RWPE2 (cell line): Measurements from ENCODE around the gene ITPR3.

Experiments
- ATAC-seq: fragments of 200-7000 bp; cut with Tn5 transposase; 3 replicates; pipeline ENCODE4 v1.9.1; 2021; ENCODE audit warnings: low read depth
- DNase-seq: peaks from one replicate; pipeline ENCODE4 v3.0.0-alpha.2; 2020; ENCODE audit warnings: low spot score
- H3K27ac ChIP-seq: fragments of 450-650 bp; 2 replicates; pipeline ENCODE4 v1.5.1; 2017; ENCODE audit warnings: mild to moderate bottlenecking; ENCODE audit not compliant: poor library complexity, severe bottlenecking
- H3K27me3 ChIP-seq: fragments of 250-450 bp; sonication (Bioruptor Pico); 2 replicates; pipeline ENCODE4 v1.5.1; 2021; ENCODE audit warnings: mild to moderate bottlenecking, moderate library complexity; ENCODE audit not compliant: insufficient read depth, poor library complexity, severe bottlenecking
- H3K36me3 ChIP-seq: fragments of 250-450 bp; sonication (Bioruptor Pico); 2 replicates; pipeline ENCODE4 v1.5.1; 2020; ENCODE audit warnings: low read depth, mild to moderate bottlenecking, moderate library complexity
- H3K4me1 ChIP-seq: fragments of 250-450 bp; sonication (Bioruptor Pico); 2 replicates; pipeline ENCODE4 v1.5.1; 2021; ENCODE audit warnings: mild to moderate bottlenecking, moderate library complexity; ENCODE audit not compliant: insufficient read depth, poor library complexity, severe bottlenecking
- H3K4me3 ChIP-seq: fragments of 250-450 bp; sonication (Bioruptor Pico); 2 replicates; pipeline ENCODE4 v1.5.1; 2021; ENCODE audit warnings: mild to moderate bottlenecking, moderate library complexity; ENCODE audit not compliant: severe bottlenecking
- H3K9me3 ChIP-seq: fragments of 250-450 bp; sonication (Bioruptor Pico); 2 replicates; pipeline ENCODE4 v1.5.1; 2021; ENCODE audit warnings: mild to moderate bottlenecking, moderate library complexity; ENCODE audit not compliant: severe bottlenecking
- TF ChIP-seq, protein P1 (sequence below): fragments of 450-650 bp; IDR thresholded peaks from one replicate; pipeline ENCODE4 v1.5.1; 2017; ENCODE audit warnings: mild to moderate bottlenecking, moderate library complexity; ENCODE audit not compliant: poor library complexity, severe bottlenecking

ITPR3 gene

DNA sequence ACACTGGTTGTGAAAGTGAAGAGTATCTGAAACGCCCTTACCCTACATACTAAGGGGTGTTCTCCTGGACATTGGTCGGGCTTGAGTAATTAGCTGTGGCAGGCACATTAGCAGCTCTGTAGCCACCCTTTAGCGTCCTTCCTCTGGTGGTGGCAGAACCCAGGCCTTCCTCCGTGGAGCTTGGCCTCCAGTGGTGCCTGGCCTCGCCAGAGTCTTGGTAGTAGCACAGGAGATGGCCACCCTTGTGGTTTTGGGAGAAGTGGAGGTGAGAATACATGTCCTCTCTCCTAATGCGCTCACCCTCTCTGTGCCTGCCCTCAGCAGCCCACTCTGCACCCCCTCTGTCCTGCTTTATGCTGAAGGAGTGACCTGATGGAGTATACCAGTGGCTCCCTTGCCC is 107.9 kb downstream of the ITPR3 start:
- no peaks in the 10 kb centered on the region for H3K4me1 ChIP-seq
- H3K27ac ChIP-seq: no peak overlapping the region
- no peaks in the 10 kb centered on the region for H3K27me3 ChIP-seq
- H3K36me3 ChIP-seq: no peaks in the 10 kb centered on the region
- no peak overlapping the region for H3K4me3 ChIP-seq
- TF ChIP-seq, protein P1, sequence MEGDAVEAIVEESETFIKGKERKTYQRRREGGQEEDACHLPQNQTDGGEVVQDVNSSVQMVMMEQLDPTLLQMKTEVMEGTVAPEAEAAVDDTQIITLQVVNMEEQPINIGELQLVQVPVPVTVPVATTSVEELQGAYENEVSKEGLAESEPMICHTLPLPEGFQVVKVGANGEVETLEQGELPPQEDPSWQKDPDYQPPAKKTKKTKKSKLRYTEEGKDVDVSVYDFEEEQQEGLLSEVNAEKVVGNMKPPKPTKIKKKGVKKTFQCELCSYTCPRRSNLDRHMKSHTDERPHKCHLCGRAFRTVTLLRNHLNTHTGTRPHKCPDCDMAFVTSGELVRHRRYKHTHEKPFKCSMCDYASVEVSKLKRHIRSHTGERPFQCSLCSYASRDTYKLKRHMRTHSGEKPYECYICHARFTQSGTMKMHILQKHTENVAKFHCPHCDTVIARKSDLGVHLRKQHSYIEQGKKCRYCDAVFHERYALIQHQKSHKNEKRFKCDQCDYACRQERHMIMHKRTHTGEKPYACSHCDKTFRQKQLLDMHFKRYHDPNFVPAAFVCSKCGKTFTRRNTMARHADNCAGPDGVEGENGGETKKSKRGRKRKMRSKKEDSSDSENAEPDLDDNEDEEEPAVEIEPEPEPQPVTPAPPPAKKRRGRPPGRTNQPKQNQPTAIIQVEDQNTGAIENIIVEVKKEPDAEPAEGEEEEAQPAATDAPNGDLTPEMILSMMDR: no peak
- no peak for ATAC-seq
- H3K9me3 ChIP-seq: no peaks in the 10 kb centered on the region
- DNase-seq: no peak

DNA sequence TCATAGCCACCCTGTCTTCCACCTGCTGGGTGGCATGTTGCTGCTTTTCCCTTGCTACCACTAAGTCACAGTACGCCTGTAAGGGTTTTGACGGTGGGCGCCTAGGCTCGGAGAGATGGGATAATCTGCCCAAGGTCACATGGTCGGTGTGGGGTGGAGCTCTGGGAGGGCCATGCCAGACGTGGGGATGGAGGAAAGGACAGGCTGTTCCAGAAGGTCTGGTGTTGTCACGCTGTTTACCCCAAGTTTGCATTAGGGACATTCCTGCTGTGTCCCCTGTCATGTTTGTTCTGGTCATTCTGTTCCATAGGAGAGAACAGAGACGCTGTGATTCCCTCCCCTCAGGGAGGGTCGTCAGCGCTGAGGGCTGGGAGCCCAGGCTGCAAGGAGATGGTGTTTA is 109.5 kb downstream of the ITPR3 start:
- TF ChIP-seq, protein P1: no peak
- Histone ChIP-seq H3K9me3 (no peaks in the 10 kb centered on the region), H3K27ac (no peak overlapping the region), H3K4me1 (no peaks in the 10 kb centered on the region), H3K27me3 (no peaks in the 10 kb centered on the region), H3K36me3 (no peaks in the 10 kb centered on the region), H3K4me3 (no peak overlapping the region)
- ATAC-seq: no peak
- DNase-seq: no peak

DNA sequence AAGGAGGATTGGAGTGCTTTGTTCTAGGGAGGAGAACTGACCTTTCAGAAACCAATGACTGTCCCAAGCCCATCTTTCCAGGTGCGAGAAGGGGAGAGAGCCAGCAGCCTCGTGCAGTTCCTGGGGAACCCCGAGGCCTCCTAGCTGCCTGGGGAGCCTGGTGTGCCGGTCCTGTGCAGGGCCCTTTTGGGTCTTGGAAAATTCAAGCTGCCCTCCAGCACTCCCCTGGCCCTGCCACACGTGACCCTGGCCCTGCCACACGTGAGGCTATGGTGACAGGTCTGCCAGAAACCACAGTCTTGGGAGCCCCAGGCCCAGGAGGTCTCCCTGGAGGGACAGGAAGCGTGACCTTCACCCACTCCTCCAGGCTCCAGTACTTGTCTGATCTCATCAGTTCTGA is 109.9 kb downstream of the ITPR3 start:
- H3K27me3 ChIP-seq: no peaks in the 10 kb centered on the region
- H3K4me1 ChIP-seq: no peaks in the 10 kb centered on the region
- no peak for ATAC-seq
- no peak overlapping the region for H3K4me3 ChIP-seq
- no peaks in the 10 kb centered on the region for H3K9me3 ChIP-seq
- H3K36me3 ChIP-seq: no peaks in the 10 kb centered on the region
- no peak overlapping the region for H3K27ac ChIP-seq
- DNase-seq: no peak
- TF ChIP-seq, protein P1: no peak

DNA sequence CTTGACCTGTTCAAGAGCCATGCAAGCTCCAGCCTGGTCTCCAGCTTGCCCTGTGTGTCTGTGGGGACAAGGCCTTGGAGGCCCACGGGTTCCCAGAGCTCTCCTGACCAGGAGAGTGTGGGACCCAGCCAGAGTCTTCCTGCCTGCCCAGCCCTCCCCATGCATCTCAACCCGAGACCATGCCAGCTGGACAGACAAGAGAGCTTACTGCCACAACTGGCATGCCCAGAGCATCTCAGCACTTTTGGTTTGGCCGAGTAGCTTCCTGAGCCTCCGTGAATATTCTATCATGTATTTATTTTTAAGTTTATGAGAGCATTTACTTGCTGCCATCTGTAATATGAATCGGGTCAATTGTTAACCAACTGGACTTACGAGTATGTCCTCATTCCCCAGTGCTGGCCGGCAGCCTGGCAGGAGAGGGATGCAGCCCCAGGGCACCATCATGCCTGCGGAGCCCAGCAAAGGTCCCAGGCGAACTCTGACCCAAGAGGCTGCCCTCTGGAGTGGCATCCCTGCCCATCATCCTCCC is 110.7 kb downstream of the ITPR3 start:
- no peaks in the 10 kb centered on the region for H3K4me1 ChIP-seq
- TF ChIP-seq, protein P1: no peak

DNA sequence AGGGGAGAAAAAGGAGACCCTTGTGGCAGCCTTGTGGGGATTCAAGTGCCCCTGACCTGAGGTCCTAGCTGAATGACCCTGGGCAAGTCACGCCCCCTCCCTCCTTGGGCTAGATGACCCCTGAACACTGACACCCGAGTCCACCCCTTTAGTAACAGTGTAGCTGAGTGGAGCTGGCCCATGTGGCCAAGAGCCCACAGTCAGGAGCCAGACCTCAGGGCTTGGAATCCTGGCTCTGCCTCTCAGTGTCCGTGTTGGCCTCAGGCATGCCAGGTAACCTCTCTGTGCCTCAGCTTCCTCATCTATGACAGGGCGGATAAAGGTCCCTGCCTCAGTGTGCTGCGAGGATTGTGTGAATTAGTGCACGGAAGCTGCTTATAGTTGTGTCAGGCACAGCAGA is 111.3 kb downstream of the ITPR3 start:
- ATAC-seq (no peak), DNase-seq (no peak)
- Histone ChIP-seq H3K27ac (no peak overlapping the region), H3K4me1 (no peaks in the 10 kb centered on the region), H3K4me3 (no peak overlapping the region), H3K9me3 (no peaks in the 10 kb centered on the region), H3K36me3 (no peaks in the 10 kb centered on the region), H3K27me3 (no peaks in the 10 kb centered on the region)
- TF ChIP-seq, protein P1: no peak

More for the DNA sequence above, 110.7 kb downstream of the ITPR3 start:
- H3K4me3 ChIP-seq: no peak overlapping the region
- no peak for DNase-seq
- H3K9me3 ChIP-seq: no peaks in the 10 kb centered on the region
- ATAC-seq: no peak
- no peaks in the 10 kb centered on the region for H3K27me3 ChIP-seq
- no peak overlapping the region for H3K27ac ChIP-seq
- H3K36me3 ChIP-seq: no peaks in the 10 kb centered on the region
